ENCODE results near the gene RAB1B.
A peak's percentile ranks its signal among the peaks of the same experiment; 100 is the strongest.

RAB1B gene

DNA sequence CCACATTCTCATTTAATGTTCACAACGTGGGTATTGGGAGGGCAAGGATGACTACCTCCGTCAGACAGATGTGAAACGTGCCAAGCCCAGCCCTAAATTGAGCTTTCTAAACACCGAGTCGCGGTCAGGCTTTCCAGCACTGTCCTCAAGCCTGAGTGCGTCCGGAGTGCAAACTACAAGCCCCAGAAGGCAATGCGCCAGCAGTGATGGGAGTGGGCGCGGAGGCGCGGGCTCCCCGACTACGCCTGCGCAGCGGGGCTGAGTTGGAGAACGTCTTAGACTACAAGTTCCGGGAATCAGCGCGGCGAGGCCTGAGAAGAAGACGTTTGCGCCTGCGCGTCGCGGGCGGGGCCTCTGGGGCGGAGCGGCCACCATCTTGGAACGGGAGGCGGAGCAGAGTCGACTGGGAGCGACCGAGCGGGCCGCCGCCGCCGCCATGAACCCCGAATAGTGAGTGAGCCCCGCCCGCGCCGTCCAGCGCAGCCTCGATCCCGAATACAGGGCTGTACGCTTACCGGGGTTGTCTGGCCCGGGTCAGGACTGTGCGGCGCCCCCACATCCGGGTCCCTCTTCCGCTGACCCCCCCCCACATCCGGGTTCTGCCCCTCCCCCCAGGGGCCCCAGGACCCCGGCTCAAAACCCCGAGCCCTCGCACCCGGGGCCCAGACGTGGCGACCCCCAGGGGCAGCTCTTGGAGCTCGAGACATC lies at the start of gene RAB1B:
Gene RAB1B, plus strand, starts transcription at position 396 of the 708 bp plus-strand sequence. Its CDS starts 41 bp downstream, at position 437.
- DNase-seq (ENCODE audit: low spot score), result peak; percentile 99

DNA sequence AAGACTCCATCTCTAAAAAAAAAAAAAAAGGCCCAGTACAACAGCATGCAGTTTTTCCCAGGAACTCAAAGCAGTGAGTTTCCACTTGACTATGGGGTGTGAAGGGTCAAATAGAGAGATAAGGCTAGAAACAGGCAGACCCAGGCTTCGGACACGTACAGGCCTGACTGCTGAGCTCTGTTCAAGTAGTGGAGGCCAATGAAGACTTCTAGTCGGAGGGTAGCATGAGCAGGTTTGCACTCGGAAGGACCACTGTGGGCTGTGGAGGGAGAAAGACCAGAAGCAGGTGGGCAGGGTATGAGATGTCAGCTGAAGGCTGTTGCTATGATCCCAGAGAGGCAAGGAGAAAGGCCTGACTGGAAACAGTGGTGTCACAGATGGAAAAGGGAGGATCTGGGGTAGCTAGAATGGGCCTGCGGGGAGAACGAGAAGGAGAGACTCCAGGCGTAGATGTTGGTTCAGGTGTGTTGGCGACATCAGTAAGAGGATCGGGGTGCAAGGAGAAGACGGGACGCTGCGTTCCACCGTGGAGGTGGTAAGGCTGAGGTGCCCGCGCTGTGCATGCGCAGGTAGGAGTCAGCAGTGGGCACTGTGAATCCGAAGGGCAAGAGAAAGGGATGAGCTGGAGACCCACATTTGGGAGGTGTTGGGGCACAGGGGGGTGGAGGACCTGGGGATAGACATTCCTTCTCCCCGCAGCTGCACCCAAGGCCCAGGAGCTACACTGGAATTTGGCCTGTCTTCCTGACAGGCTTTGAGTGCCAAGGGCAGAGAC lies 49.4 kb upstream of the RAB1B start:
- no peak for DNase-seq (ENCODE audit: low spot score)

DNA sequence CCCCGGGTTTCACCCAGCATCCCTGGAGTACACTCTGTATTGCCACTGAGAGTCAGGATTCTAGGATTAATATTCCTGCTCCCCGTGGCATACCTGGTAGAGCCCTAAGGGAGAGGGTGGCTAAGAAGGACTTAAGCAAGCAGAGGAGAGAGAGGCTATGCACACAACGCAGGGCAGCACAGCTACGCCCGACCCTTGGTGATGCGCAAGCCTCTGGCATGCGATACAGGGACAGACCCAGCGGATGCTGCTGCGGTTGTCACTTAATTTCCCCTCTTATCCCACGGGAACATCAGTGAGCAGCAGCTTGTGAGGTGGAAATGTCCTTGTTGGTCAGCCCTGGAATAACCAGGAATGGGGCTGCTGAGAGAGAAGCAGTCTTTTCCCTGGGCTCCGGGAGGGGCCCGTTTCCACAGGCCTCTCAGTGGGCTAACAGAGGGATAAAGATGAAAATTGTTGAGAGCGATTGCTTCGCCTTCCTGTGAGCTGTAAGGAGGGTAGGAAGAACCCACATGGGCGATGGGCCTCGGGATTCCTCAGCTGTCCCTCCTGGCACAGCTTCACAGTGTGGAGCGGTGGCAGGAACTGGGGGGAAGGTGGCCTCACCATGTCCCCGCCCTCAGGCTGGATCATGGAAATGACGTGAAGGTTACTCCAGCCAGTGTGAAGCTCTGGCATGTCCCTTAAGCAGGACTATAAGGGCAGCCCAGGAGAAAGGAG lies 48.4 kb upstream of the RAB1B start:
- no peak for DNase-seq (ENCODE audit: low spot score)

DNA sequence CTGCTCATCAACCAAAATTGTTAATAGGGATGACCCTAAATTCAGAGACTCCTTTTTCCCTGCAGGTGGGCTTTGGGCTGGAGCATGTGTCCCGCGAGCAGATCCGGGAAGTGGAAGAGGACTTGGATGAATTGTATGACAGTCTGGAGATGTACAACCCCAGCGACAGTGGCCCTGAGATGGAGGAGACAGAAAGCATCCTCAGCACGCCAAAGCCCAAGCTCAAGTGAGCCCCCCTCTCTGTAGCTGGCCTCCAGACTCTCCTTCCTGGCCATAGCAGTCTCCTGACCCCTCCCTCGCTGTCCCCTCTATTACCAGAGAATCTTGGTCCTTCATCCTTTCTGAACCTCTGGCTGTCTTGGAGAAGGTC lies 47.9 kb upstream of the RAB1B start:
- DNase-seq (ENCODE audit: low spot score), result no peak

DNA sequence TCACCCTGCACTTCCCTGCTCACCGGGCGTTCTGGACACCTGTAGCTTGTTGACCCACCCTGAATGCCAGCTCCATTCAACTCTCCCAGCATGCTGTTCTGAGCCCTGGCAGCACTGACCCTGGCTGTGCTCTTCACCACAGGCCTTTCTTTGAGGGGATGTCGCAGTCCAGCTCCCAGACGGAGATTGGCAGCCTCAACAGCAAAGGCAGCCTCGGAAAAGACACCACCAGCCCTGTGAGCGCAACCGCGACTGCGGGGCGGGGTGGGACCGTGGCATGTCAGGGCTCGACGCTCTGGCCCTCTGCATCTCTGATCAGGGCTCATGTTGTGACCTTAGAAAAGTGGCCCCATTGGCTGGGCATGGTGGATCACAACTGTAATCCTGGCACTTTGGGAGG lies 47.4 kb upstream of the RAB1B start:
- no peak for DNase-seq (ENCODE audit: low spot score)

DNA sequence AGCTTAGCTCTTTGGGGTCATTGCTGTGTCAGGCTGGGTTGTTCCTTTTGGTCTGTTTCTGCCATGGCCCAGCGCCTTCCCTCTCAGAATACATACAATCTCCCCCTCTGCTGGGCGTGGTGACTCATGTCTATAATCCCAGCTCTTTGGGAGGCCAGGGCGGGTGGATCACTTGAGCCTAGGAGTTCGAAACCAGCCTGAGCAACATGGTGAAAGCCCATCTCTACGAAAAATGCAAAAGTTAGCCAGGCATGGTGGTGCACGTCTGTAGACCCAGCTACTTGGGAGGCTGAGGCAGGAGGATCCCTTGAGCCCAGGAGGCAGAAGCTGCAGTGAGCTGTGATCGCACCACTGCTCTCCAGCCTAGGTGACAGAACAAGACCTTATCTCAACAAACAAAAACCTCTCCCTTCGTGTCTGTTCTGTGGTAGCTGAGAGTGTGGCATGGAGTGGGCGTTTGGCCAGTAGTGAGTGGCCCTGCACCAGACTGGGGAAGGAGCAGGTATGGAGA lies 46.7 kb upstream of the RAB1B start:
- DNase-seq (ENCODE audit: low spot score), result no peak

DNA sequence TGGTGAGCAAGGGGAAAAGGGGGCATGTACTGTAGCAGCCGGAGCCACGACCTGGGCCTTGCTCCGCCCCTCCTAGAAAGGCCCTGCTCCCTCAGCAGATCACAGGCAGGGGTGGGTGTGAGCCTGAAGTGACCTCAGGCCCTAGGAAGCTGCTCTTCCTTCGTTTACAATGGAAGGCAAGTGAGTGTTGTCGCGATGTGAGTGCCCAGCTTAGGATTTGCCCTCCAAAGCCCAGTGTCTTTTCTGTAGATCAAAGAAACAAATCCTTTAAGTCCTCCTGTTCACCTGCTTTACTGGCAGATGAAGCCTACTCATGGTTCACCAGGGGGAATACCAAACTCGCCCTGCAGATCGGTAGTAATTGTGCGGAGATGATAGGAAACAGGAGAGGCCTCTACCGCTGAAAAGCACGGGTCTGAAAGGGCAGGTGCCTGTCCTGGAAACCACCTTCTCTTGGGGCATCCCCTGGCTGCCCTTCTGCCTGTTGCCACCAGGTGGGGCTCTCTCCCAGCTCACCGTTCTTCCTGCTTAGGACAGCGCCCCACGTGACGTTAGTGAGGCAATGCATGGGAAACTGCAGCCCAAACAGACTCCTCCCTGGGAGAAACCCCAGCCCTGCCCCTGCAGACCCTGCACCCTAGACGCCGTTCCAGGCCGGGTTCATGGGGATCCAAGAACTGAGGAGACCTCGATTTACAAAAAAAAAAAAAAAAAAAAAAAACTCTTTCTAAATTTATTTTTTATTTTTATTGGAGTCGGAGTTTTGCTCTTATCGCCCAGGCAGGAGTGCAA lies 45.9 kb upstream of the RAB1B start:
- DNase-seq (ENCODE audit: low spot score), result peak; percentile 87

DNA sequence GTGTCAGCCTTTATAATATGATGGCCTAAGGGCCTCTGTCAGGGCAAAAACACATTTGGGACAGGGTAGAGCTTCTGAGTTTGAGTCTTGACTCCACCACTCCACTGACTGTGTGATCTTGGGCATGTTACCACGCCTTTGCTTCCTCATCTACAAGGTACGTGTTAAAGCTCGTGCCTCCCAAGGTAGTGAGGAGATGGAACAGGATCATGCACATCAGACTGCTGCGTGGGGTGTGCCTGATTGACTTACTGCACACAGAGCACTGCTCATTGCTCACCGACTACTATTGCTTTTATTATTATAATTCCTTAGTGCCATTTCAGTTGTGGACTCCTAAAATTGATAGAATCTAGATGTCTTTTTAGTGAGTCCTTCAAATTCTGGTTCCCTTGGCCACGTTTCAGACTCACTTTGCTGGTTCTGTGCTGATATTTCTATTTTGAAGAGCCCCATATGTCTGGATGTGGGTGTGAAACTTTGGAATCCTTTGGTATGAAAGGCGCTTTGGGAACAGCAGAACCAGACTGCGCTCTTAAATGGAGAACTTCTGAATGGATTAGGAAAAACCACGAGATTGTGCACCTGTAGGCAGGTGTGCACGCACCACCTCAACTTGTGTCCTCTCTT lies 44.1 kb upstream of the RAB1B start:
- DNase-seq (ENCODE audit: low spot score), result no peak

DNA sequence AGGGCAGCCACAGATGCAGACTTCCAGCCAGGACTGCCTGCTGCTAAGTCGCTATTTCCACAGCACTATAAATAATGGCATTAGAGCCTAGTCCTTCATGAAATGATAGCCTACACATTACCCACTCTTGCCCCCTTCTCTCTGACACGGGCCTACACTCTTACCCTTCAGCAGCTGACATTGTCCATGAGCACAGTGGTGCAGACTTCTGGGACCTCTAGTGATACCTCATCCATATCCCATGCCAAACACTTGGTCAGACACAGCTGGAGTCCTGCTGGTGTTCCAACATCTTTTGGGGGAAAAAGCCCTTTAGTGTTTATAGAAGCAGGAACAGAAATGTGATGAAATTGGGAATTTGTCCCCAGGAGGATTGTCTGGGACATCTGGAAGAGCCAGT lies 43.4 kb upstream of the RAB1B start:
- DNase-seq (ENCODE audit: low spot score), result no peak

DNA sequence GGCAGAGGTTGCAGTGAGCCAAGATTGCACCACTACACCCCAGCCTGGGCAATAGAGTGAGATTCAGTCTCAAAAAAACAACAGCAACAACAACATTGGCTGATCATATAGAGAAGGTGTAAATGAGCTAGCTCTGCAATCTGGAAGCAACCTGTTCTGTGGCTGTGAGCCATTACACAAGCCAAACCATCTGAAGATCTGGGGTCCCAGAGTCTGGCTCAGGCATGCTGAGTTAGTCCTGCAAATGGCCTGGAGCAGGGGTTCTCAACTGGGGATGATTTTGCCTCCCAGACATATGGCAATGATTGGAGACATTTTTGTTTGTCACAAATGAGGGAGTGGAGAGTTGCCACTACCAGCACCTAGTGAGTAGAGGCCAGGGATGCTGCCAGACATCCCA lies 42.3 kb upstream of the RAB1B start:
- no peak for DNase-seq (ENCODE audit: low spot score)

DNA sequence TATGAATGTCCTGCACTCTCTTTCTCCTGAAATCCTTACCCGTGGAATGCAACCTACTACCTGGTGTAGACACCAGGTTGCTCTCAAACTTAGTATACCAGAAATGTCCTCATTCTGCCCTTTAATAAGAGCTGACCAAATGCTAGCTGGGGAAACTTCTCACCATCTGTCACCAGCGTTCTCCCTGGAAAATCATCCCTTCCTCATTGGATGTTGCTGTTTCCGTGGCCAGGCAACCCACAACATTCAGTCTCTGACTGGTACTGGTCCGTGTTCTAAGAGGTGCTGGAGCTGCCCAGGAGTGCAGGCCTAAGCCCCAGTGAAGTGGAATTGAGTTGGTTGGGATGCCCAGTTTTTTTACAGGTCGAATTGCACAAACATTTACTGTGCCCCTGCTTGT lies 40.7 kb upstream of the RAB1B start:
- no peak for DNase-seq (ENCODE audit: low spot score)

DNA sequence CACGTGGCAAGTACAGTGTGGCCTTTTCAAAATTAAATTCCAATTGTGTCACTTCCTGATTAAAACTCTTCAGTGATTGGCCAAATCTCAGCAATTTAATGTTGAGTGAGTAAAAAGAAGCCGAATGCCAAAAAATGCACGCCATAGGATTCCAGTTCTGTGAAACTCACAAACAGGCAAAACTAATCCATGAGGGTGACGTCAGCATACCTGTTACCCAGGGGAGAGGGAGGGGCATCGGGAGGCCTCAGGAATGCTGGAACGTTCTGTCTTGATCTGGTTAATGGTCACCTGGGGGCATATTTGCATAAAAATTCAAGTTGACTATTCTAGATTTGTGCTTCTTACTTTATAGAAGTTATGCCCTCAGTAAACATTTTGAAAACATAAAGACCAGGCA lies 39.9 kb upstream of the RAB1B start:
- DNase-seq (ENCODE audit: low spot score), result no peak

DNA sequence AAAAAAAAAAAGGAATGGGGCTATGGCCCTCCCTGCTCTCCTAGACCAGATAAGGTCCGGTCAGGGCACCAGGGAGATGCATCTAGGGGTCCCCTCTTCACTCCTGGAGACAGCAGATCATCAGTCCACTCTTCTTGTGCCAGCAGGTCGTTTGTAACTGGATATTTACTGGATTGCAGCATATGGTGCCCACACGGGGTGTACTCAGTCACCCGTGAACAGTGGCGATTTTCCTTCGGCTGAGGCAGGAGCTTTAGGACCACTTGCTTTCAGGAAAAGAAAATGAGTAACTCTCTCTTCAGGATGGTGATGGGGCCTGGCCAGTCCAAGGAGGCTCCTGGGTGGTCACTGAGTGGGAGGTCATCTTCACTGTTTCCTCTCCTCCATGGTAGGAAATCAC lies 38.3 kb upstream of the RAB1B start:
- no peak for DNase-seq (ENCODE audit: low spot score)

DNA sequence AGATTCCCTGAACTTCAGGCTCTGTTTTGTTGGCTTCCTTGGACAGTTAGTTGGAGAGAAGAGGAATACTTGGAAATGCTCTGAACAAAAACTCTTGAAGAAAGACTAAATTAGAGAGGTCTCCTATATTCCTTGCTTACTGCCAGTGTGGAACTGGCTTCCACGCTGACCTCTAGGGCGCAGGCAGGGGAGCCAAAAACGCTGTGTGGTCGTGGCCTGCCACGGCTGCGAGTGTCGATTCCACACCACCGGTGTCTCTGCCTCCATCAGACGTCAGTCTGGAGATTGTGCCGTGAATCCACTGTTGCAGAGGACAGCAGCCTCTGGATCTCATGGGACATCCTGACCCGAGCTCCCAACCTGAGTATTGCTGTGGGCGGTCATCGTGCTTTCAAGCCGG lies 37.5 kb upstream of the RAB1B start:
- no peak for DNase-seq (ENCODE audit: low spot score)

DNA sequence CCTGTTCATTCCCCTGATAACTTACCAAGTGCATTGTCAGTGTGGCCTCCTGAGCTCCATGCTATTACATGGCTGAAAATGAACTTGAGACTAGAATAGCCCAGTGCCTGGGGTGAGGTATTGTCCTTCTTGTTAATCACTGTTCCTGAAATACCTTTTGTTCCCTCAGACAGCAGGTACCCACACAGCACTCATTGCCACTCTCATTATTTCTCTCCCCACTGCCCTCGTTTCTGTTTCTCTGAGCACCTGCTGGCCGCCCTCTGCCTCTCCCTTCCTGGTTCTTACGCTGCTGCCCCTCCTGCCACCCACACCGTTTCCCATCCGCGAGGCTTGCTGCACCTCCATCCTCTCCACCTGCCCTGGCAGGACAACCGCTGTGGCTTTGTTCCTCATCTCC lies 36.9 kb upstream of the RAB1B start:
- no peak for DNase-seq (ENCODE audit: low spot score)

DNA sequence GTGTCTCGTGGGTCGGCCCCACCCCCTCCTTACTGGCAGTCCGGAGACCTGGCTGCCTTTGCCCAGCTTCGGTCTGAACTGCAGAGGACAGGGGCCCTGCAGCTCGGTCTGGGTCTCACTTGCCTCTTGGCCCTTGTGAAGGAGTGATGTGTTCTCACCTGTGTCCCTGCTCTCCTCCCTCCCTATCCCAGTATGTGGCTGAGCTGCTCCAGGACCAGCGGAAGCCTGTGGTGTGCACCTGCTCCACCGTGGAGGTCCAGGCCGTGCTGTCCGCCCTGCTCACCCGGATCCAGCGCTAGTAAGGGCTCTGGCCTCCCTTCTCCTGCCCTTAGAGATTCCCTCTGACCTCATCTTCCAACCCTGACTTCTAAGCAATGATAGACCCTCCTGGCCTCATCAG lies 35.7 kb upstream of the RAB1B start:
- no peak for DNase-seq (ENCODE audit: low spot score)

DNA sequence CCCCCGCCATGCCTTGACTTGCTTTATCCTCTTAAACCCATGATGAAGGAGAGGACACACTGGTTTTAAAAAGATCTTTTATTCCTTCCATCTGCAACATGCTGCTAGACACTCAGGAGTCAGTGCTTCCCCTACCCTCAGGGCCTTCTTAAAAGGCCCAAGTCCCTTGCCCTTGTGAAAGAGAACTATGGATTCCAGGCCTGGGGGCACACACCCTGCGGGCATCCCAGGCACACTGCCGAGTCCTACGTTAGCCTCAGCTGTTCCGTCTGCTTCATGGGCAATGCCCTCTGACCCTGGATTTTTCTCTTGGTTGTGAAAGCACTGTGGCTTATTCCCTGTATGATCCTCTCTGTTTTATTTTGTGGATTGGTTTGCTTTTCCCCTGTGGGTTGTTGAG lies 35.1 kb upstream of the RAB1B start:
- DNase-seq (ENCODE audit: low spot score), result no peak

DNA sequence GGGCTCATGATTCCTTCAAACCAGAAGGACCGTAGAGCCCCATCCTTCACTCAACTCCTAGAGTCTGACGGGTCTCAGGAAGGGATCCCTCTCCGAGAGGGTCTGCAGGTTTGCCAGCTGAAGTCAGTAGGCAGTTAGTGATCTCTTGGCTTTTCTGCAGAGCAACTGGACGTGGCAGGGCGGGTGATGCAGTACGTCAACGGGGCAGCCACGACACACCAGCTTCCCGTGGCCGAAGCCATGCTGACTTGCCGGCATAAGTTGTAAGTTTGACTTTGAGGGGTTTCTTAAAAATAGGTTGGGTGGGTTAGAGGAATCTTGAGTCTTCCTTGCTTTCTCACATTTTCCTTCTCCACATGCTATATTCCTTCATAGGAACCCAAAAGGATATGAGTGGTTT lies 33.3 kb upstream of the RAB1B start:
- no peak for DNase-seq (ENCODE audit: low spot score)

DNA sequence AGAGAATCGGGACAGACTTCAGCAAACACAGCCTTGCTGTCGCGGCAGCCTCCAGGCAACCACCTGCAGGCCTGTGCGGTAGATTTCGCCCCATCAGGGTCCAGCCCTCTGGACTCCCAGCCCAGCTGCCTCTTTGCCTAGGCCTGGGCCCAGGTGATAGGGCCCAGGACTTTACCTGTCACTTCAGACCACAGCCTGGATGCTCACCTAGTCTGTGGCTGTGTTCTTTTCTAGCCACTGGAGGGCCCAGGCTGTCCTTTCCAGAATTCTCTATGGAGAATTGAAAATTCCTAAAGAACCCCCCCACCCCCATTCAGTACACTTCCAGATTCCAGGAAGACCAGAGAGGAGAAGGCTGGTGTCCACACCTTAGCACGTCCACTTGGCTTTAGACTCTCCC lies 30.6 kb upstream of the RAB1B start:
- no peak for DNase-seq (ENCODE audit: low spot score)

DNA sequence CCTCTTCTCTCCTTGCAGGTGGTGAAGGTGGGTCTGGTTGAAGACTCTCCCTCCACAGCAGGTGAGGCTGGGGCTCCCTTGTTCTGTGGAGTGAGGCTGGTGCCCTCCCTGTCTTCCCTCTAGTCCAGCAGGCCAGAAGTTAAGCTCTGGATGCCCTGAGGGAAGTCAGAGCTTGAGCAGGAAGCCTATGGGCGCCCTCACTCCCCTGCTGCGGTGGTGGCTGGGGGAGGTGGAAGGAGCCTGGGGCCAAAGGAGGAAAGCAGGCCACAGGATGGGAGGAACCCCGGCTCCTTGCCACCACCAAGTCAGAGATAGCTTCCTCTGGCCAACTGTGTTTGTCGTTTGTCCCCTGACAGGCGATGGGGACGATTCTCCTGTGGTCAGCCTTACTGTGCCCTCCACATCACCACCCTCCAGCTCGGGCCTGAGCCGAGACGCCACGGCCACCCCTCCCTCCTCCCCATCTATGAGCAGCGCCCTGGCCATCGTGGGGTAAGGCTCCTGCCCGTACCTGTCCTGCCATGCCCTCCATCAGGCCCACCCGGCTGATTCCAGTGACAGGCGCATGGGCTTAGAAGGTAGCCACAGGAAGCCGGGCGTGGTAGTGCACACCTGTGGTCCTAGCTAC lies 29.5 kb upstream of the RAB1B start:
- DNase-seq (ENCODE audit: low spot score), result no peak

DNA sequence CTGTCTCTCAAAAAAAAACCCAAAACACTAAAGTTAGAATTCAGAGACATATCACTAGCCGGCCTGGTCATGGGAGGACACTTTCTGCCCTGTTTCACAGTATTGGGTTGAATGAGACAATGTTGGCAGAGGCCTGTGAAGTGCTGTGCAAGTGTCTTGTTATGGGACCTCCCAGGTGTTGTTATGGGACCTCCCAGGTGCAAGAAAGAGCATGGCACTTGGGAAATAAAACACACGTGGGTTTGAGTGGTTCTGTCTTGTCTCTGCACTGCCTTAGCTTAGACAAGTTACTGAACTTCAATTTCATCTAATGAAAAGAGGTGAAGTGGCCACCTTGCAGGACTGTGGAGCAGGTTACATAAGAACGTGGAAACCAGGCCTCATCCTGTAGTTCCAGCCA lies 28.9 kb upstream of the RAB1B start:
- no peak for DNase-seq (ENCODE audit: low spot score)

Data from globus pallidus (tissue), 1 donor.